HG03469 (cell line): ENCODE data around the gene WDR64.
"Not testable (repeated sequence)": the region's sequence is repeated elsewhere in the genome, so short reads cannot be mapped to it uniquely, and the experiment has no call there.

Experiments used
- ATAC-seq: cut with Tn5 transposase; IDR thresholded peaks from one replicate; pipeline ENCODE4 v1.9.1; 2021; ENCODE audit warnings: mild to moderate bottlenecking, moderate library complexity, moderate number of reproducible peaks; ENCODE audit not compliant: unreplicated experiment

WDR64 gene

DNA sequence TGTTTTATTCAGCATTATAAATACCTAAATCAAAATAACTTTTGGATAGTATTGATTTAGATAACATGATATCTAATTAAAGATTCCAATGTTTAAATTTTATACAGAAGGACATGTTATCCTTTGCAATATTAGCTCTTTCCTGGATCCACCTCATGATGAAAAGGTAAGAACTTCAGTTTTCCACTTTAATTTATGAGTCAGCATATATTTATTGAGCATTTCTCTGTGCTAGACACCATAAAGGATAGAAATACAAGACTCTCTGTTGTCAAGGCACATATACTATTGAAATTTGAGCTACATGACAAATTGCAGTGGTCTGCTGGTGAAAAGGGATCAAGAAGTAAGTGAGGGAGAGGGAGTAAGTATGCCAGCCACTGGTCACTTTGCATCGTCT is 127.8 kb downstream of the WDR64 start:
- ATAC-seq = no peak

DNA sequence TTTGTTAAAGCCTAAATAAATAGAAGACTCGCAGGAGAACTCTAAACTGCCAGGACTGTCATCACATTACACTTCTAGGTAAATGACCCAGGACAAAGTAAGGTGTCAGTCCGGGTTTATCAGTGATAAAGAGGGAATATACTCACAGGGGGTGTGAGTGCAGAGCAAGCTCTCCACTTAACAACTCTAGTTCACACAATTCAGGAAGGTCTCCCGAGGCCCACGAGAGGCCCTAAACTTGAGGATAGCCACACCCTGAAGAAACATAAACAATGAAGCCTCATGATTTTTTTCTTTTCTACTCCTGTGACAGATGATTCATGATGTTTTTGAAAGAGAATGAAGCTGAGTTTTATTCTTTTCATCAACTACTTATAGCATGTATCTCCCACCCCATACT is 130.3 kb downstream of the WDR64 start:
- no peak for ATAC-seq

- no peak for ATAC-seq
Measured at GRCh38 chr1:241787691-241788090, 135.6 kb downstream of the WDR64 start.

GRCh38 chr1:241789061-241789460 is 137.0 kb downstream of the WDR64 start:
- no peak for ATAC-seq

DNA sequence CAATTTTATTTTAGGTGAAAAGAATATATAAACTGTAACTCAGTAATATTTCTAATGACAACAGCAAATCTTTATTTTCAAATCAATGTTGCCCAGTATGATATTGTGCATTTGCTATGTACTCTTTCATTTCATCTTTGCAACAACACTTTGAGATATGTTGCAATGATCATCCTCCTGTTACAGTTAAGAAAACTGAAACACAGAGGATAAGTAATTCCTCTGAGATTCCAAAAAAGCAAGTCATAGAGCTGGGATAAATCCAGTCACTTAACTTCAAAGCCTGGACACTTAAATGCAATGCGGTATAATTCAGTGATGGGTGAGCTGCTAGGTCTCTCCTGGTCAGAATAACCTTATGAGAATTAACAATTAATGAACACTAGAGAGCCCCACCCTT is 147.3 kb downstream of the WDR64 start:
- ATAC-seq = no peak

- ATAC-seq = no peak
Measured at GRCh38 chr1:241800640-241801039, 148.6 kb downstream of the WDR64 start.

DNA sequence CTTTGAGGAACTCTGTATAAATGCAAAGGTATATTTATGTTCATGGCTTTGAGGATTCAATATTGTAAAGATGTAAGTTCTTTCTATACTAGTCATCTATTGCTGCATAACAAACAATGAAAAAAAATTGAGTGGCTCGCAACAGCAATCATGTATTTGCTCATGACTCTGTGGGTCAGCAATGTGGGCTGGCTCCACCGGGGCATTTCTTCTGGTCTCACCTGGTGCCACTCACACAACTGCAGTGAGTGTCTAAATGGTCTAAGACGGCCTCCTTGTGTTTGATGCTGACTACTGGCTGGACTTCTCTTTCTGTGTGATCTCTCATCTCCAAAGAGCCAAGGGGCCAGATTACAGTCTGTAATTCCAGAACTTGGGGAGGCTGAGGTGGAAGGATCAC is 150.8 kb downstream of the WDR64 start:
- ATAC-seq = no peak

DNA sequence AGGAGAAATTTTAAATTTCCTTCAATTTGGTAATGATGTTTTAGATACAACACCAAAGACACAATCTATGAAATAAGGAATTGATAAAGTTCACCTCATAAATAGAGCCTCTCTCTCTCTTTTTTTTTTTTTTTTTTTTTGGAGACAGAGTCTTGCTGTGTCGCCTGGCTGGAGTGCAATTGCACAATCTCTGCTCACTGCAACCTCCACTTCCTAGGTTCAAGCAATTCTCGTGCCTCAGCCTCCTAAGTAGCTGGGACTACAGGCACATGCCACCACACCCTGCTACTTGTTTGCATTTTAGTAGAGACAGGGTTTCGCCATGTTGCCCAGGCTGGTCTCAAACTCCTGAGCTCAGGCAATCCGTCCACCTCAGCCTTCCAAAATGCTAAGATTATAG is 152.6 kb downstream of the WDR64 start:
- ATAC-seq = not testable (repeated sequence)

DNA sequence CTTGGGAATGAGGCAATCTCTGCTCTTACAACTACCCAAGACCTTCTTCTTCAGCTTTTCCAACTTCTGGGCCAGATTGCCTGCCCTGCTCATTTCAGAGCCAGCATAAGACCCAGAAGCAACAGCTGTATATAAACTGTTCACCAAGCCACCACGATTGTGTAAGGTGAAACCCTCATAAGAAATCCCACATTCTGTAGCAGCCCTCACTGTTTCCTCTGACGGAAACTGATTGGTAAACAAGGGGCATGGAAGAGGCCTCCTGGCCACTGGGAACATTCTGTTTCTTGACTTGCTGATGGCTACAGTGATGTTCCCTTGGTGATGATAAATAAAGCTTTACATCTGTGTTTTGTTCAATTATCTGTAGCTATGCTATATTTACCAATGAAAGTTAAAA is 156.2 kb downstream of the WDR64 start:
- ATAC-seq = no peak

DNA sequence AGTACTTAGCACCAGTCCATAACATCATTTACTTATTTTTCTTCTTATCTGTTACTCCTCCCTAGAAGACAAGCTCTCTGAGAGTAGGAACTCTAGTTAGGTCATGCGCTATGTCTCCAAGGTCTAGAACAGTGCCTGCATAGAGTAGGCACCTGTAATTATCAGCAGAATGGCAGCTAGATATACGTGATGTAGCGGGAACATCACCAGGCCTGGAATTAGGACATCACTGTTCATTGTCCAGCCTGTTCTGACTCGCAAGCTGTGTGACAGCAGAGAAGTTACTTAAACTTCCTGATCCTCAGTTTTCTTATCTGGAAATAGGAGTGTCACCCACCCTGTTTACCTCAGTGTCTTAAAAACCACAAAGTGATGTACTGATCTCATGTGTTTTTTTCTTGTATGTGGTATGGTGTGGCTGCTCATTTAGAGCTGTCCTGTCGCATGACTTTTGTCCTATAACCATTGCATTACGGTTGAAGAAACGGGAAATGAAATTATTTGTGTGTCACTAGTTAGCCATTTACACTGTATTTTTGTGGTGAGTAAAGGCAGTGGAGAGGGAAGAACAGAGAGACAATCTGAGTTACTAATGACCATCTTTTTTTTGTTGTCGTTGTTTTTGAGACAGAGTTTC is 158.8 kb downstream of the WDR64 start:
- ATAC-seq = peak; percentile 69

GRCh38 chr1:241813768-241814320 is 161.8 kb downstream of the WDR64 start:
- ATAC-seq = no peak

DNA sequence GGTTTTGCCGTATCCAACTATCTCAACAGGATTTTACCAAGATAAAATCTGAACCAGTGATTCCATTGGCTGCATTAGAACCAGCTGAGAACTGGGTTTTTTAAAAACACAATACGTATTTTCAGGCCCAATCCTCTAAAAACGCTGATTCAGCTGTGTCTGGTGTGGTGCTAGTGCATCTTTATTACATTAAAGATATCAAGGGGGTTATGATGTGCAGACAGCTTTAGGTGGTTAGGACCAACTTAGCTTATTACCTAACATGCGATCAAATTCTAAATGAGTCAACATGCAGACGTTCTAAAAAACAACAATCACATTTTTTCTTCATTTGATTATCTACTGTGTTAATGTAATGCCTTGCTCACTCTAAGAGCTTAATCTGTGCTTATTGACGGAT is 163.9 kb downstream of the WDR64 start:
- ATAC-seq = no peak

DNA sequence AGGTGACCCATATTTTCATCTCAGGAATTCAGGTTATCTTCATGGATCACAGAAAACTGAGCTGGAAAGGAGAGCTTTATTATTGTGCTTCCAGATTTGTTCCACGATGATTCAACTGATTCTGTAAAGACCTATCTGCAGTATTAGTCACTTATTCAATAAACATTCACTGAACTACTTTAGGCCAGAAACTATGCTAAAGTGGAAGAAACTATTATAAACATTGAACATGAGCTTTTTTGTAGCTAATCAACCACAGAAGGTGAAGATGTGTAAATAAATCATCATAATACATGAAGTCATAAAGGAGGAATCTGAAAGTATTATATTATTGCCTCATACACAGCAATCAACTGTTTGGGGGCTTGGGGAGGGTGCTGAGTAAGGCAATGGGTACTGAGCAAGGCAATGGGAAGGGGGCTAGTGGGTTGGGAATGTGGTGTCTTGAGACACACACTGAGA is 165.3 kb downstream of the WDR64 start:
- no peak for ATAC-seq

GRCh38 chr1:241817956-241818612 is 166.0 kb downstream of the WDR64 start:
- ATAC-seq = peak; percentile 47

GRCh38 chr1:241819340-241819866 is 167.3 kb downstream of the WDR64 start:
- no peak for ATAC-seq

- ATAC-seq = no peak
Measured at GRCh38 chr1:241821363-241821762, 169.3 kb downstream of the WDR64 start.

DNA sequence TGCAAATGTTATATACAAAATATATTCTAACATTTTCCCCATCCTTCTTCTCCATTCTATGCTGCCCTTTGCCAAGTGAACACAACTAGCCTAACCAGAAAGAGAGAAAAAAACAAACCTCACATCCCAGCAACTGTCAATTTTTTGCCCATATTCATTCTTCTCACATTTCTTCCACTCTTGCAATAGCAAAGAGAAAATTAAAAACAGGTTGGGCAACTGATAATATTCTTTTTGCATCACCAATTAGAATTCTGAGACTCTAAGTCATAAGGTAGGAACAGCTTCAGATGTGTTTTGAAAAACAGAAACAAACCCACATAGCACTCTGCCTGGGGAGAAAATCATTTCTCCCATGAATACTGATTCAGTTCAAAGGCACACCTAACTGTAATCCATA is 170.8 kb downstream of the WDR64 start:
- ATAC-seq = no peak

GRCh38 chr1:241823925-241824324 is 171.8 kb downstream of the WDR64 start:
- no peak for ATAC-seq

DNA sequence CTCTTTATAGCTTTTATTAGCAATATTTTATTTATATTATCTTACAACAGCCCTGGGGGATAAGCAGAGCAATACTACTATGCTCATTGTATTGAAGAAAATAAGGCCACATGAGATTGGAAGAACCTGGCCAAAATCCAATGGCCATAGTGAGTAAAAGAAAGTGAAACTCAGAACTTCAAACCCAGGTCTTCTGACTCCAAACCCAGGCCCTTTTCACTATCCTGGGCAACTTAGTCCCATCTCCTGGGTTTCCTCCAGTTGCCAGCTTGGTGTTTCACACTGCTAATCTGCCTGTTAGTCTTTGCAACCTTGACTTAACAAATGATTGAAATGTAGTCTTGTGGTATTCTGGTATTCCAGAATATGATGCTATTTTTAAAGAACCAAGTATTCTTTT is 173.5 kb downstream of the WDR64 start:
- no peak for ATAC-seq

- ATAC-seq = not testable (repeated sequence)
Measured at GRCh38 chr1:241826613-241827012, 174.5 kb downstream of the WDR64 start.

- ATAC-seq = no peak
Measured at GRCh38 chr1:241827264-241827663, 175.2 kb downstream of the WDR64 start.

DNA sequence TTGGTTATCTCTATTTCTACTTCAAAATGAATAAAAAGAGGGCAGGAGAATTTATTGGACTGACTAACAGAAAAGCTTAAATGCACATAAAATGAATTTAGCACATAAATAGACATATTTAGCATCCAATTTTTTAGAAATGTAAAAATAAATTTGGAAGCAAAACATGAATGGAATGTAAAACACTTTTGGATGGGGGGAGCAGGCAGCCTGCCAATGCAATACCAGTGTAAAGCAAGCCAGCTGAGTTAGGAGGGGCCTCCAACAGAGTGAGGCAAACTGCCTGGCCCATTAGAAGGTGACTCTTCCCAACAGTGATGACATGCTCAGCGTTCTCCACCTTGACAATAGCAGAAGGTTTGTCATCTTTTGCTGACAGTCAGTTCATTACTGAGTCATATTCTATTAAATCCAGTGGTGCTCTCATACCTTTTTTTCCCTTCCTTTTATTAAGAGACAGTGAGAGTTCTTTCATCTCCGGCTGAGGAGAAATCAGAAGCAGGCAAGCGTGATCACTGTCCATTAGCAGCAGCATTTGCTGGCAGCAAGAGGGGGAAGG is 176.5 kb downstream of the WDR64 start:
- ATAC-seq = no peak
